ENCODE measurements around the gene MED12.

Gene MED12

DNA sequence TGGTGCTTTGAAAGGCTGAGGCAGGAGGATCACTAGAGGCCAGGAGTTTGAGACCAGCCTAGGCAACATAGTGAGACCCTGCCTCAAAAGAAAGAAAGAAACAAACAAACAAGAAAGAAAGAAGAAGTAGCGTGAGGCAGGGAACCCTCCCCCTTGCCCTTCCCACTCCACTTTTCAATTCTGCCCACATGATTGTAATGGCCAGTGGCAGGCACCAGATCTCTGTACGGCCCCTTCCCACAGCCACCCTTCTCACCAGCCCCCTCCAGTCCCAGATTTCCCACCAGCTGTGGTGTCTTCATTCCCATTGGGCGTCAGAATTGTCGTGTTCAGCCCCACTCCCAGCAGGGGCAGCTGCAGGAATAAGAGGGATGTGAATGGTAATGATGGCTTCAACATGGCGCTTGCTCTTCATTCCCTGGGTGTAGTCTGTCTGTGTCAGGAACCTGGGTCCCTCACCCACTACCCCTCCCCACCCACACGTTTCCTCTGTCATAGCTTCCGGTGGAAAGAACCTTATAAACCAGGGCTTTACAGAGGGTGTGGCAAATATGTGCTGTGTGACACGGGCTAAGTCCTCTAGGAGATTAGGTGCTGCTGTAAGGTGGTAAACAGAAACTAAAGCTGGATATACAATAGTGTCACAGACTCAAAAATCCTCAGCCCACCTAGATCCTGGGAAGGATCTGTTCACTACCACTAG, 7.1 kb upstream of the MED12 start, which contains the start of gene IL2RG (continued):
- no peak for TF ChIP-seq ZNF626 (tag by site-specific recombination; IDR thresholded peaks at IDR 0.05)
- TF ChIP-seq, protein P1, sequence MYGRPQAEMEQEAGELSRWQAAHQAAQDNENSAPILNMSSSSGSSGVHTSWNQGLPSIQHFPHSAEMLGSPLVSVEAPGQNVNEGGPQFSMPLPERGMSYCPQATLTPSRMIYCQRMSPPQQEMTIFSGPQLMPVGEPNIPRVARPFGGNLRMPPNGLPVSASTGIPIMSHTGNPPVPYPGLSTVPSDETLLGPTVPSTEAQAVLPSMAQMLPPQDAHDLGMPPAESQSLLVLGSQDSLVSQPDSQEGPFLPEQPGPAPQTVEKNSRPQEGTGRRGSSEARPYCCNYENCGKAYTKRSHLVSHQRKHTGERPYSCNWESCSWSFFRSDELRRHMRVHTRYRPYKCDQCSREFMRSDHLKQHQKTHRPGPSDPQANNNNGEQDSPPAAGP (tag by site-specific recombination; IDR thresholded peaks at IDR 0.05) = no peak
- TF ChIP-seq, protein P2, sequence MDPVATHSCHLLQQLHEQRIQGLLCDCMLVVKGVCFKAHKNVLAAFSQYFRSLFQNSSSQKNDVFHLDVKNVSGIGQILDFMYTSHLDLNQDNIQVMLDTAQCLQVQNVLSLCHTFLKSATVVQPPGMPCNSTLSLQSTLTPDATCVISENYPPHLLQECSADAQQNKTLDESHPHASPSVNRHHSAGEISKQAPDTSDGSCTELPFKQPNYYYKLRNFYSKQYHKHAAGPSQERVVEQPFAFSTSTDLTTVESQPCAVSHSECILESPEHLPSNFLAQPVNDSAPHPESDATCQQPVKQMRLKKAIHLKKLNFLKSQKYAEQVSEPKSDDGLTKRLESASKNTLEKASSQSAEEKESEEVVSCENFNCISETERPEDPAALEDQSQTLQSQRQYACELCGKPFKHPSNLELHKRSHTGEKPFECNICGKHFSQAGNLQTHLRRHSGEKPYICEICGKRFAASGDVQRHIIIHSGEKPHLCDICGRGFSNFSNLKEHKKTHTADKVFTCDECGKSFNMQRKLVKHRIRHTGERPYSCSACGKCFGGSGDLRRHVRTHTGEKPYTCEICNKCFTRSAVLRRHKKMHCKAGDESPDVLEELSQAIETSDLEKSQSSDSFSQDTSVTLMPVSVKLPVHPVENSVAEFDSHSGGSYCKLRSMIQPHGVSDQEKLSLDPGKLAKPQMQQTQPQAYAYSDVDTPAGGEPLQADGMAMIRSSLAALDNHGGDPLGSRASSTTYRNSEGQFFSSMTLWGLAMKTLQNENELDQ (tag by site-specific recombination; IDR thresholded peaks at IDR 0.05; ENCODE audit: low read depth) = no peak

DNA sequence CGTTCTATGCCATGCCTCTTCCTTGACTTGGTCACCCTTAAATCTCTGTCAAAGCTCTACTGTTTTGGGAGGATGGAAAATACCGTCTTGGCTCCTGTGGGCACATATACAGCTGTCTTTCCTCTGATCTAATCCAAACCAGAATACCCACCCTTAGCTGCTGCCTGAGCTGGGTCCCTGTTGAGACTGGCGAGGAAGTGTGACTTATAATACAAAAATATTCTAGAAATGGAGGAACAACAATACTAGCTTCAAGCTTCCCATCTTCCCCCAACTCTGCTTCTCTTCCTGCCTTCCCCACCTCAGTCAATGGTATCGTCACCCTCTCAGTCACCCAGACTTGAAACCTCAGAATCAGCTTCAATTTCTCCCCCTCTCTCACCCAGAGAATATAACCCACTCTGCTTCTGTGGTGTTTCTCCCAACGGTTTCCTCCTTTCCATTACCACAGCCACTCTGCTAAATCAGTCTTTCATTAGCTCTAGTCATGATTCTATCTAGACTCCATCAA, 6.4 kb upstream of the MED12 start:
- no peak for TF ChIP-seq ZBTB48 (tag by site-specific recombination; IDR thresholded peaks at IDR 0.05)
- TF ChIP-seq ZNF221 (tag by site-specific recombination; IDR thresholded peaks at IDR 0.05; ENCODE audit: borderline replicate concordance) = no peak
- no peak for TF ChIP-seq TRIM28 (IDR thresholded peaks at IDR 0.05; ENCODE audit: borderline replicate concordance, low read length)
- no peak for TF ChIP-seq ZNF621 (tag by site-specific recombination; IDR thresholded peaks at IDR 0.05)
- TF ChIP-seq ZNF530 (tag by site-specific recombination; IDR thresholded peaks at IDR 0.05; ENCODE audit: low read depth) = no peak
- no peak for TF ChIP-seq ZFP41 (tag by site-specific recombination; IDR thresholded peaks at IDR 0.05; ENCODE audit: borderline replicate concordance)
- TF ChIP-seq ZNF404 (tag by site-specific recombination; IDR thresholded peaks at IDR 0.05) = no peak
- TF ChIP-seq GLIS1 (tag by site-specific recombination; IDR thresholded peaks at IDR 0.05) = no peak
- no peak for TF ChIP-seq KLF16 (tag by site-specific recombination; IDR thresholded peaks at IDR 0.05)
- no peak for TF ChIP-seq ZNF391 (tag by site-specific recombination; IDR thresholded peaks at IDR 0.05; ENCODE audit: borderline replicate concordance, low read depth)
- no peak for TF ChIP-seq ZSCAN18 (tag by site-specific recombination; IDR thresholded peaks at IDR 0.05)
- TF ChIP-seq ZNF26 (tag by site-specific recombination; IDR thresholded peaks at IDR 0.05) = no peak
- TF ChIP-seq ZNF626 (tag by site-specific recombination; IDR thresholded peaks at IDR 0.05) = no peak
- no peak for TF ChIP-seq ZNF777 (tag by site-specific recombination; IDR thresholded peaks at IDR 0.05; ENCODE audit: borderline replicate concordance)
- TF ChIP-seq MYNN (tag by site-specific recombination; IDR thresholded peaks at IDR 0.05; ENCODE audit: borderline replicate concordance) = no peak
- no peak for TF ChIP-seq KLF1 (tag by site-specific recombination; IDR thresholded peaks at IDR 0.05)
- no peak for TF ChIP-seq ZBTB11 (tag by site-specific recombination; conservative IDR thresholded peaks at IDR 0.05; ENCODE audit: low read depth)
- Histone ChIP-seq H3K4me1 (ENCODE audit: control insufficient read depth, insufficient read depth, low read length) (no peaks in the 10 kb centered on the region), H3K4me3 (ENCODE audit: low read depth, low read length) (no peak overlapping the region), H3K27ac (ENCODE audit: extremely low read depth, low read depth, low read length) (no peak overlapping the region), H3K9me3 (ENCODE audit: control insufficient read depth, insufficient read depth, low read depth, low read length) (no peaks in the 10 kb centered on the region), H3K36me3 (ENCODE audit: control insufficient read depth in 2 of 2, insufficient read depth in 1 of 2, low read length in 2 of 2) (no peaks in the 10 kb centered on the region)
- ChIA-PET POLR2A (no interaction called here), CTCF (interaction anchor here (0.9 kb wide), 2 partner anchors 14 to 16 kb away, joined by 3 read pairs; no protein-coding TSS in a partner anchor)
